ENCODE data around the gene TAF11.
"Not testable (repeated sequence)": the region's sequence is repeated elsewhere in the genome, so short reads cannot be mapped to it uniquely, and the experiment has no call there.

- not testable (repeated sequence) for TF ChIP-seq CREB1 (IDR thresholded peaks at IDR 0.05); TAF1 (IDR thresholded peaks at IDR 0.05; ENCODE audit: low read depth, low read length); CTCF (IDR thresholded peaks at IDR 0.05; ENCODE audit: control extremely low read depth in 1 of 3, insufficient read depth in 1 of 3, low read depth in 1 of 3, low read length in 3 of 3); SIRT6 (IDR thresholded peaks at IDR 0.05; ENCODE audit: low read length); SAP30 (IDR thresholded peaks at IDR 0.05; ENCODE audit: insufficient read depth, insufficient replicate concordance, low read length); POLR2A (IDR thresholded peaks at IDR 0.05; ENCODE audit: control extremely low read depth in 1 of 2, low read depth in 2 of 2, low read length in 2 of 2)
Observed at GRCh38 chr6:34932202-34932601, 44.4 kb upstream of the TAF11 start.
